GM10266 (cell line): ENCODE results near the gene NKIRAS1.
A peak's percentile ranks its signal among the peaks of the same experiment; 100 is the strongest.
"Not testable (repeated sequence)": the region's sequence is repeated elsewhere in the genome, so short reads cannot be mapped to it uniquely, and the experiment has no call there.

Experiments
- DNase-seq: peaks from one replicate; pipeline ENCODE4 v3.0.0; 2012; ENCODE audit errors: extremely low spot score
- TF ChIP-seq, protein P1 (sequence below): IDR thresholded peaks from 2 replicates; pipeline ENCODE4 v1.5.1; 2012; ENCODE audit warnings: mild to moderate bottlenecking, low read depth; ENCODE audit not compliant: control insufficient read depth, insufficient read depth; ENCODE audit errors: missing control alignments

The NKIRAS1 gene

DNA sequence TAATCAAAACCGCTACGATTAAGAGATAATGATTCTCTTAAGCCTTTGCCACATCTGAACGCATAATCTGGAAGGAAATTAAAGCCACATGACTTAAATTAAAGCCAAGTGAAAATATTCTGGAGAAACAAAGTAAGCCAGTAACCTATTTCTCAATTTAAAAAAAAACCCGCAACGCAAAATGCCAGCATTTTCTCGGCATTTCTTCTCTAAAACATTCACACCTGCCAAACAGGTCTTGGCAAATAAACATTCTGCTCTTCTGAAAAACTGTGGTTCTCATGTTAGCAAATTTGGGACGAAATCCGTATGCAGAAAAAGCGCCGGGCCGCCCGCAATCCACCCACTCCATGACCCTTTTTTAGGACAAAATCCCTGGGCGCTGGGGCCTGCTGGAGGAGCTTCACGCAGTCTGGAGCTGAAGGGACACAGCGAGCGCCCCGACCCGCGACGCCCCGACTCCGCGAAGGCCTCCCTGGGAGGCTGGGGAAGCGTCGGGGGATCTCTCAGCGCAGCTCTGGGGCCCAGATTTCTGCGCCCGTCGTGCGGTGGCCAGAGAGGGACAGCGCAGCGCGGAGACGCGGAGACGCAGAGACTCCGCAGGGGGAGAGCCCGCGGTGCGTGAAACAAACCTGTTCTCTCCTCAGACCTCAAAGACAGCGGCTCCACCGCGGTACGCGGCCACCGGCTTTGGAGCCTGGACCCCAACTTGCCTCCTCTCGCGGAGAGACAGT, 471 bp downstream of the NKIRAS1 start:
- TF ChIP-seq, protein P1, sequence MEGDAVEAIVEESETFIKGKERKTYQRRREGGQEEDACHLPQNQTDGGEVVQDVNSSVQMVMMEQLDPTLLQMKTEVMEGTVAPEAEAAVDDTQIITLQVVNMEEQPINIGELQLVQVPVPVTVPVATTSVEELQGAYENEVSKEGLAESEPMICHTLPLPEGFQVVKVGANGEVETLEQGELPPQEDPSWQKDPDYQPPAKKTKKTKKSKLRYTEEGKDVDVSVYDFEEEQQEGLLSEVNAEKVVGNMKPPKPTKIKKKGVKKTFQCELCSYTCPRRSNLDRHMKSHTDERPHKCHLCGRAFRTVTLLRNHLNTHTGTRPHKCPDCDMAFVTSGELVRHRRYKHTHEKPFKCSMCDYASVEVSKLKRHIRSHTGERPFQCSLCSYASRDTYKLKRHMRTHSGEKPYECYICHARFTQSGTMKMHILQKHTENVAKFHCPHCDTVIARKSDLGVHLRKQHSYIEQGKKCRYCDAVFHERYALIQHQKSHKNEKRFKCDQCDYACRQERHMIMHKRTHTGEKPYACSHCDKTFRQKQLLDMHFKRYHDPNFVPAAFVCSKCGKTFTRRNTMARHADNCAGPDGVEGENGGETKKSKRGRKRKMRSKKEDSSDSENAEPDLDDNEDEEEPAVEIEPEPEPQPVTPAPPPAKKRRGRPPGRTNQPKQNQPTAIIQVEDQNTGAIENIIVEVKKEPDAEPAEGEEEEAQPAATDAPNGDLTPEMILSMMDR: no peak
- DNase-seq: peak; percentile 22

DNA sequence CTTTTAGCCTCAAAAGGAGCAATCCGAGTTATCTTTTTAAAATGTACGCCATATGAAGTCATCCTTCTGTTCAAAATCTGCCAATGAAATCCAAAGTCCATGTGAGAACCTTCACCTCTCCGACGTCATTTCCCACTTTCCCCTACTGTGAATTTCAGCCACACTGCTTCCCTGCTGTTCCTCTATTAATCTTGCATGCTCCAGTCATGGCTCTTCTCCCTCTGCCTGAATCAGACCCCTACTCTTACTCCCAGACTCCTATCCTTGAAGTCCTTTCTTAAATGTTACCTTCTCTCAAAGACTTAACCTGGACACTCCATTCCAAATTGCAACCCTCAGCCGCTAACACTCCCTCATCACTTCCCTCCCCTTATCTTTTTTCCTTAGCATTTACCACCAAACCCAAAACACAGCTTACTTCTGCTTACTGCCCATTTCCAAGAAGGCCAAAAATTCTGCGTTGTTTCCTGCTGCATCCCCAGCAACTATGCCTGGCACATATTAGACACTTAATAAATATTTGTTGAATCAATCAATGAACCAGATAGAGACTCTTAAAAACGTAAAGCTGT, 1.2 kb downstream of the NKIRAS1 start:
- DNase-seq: no peak
- TF ChIP-seq, protein P1: no peak

DNA sequence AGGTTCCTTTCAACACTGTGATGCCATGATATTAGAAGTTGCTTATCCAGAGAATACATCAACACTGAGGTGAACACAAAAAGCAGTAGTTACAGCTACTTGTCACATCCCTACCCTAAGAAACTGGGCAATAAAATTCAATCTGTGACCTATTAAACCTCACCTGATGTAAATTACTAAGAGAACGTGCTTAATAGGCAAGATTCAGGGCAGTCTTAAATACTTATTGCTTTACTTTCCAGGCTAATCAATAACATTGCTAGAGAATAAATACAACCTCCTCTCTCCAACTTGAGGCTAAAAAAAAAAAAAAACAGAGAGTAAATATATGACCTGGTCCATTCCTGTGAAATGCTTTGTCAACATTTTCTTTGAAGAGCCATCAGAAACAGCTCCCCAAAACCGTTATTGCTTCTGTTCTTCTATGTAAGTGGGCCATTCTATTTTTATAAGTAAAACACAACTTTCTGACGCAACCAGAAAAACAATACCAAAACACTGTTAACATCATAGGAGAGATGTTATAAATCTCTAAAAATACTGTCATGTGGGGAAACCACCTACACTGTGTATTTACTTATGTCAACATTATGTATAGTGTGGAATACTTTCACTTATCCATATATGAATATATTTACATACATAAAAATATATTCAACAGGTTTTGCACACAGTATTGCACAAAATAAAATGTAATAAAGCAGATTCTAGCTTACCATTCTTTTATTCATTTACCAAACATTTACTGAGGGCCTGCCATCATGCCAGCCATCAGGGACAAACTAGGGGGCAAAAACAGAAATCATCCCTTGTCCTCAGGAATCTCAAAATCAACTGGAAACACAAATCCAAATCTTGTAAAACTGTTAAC, 2.7 kb downstream of the NKIRAS1 start:
- TF ChIP-seq, protein P1: no peak
- DNase-seq: peak; percentile 28

DNA sequence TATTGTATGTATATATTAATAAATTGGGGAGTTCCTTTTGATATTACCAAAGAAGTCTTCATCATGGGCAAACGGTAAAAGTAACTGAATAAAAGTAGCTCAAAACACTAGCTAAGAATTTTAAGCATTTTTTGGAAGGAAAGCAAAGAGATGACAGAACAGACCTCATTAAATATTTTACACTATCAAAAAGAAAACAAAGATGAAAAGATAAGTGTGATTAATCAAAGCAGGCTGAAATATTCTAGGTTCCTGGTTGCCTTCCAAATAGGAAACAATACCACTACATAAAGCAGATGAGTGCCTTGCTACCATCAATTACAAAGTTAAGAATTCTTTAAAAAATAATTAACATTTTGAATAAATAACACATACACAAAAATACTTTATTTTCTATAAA, 3.6 kb downstream of the NKIRAS1 start:
- TF ChIP-seq, protein P1: no peak
- DNase-seq: no peak

DNA sequence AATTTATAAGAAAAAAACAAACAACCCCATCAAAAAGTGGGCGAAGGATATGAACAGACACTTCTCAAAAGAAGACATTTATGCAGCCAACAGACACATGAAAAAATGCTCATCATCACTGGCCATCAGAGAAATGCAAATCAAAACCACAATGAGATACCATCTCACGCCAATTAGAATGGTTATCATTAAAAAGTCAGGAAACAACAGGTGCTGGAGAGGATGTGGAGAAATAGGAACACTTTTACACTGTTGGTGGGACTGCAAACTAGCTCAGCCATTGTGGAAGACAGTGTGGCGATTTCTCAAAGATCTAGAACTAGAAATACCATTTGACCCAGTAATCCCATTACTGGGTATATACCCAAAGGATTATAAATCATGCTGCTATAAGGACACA, 4.5 kb downstream of the NKIRAS1 start:
- not testable (repeated sequence) for DNase-seq

DNA sequence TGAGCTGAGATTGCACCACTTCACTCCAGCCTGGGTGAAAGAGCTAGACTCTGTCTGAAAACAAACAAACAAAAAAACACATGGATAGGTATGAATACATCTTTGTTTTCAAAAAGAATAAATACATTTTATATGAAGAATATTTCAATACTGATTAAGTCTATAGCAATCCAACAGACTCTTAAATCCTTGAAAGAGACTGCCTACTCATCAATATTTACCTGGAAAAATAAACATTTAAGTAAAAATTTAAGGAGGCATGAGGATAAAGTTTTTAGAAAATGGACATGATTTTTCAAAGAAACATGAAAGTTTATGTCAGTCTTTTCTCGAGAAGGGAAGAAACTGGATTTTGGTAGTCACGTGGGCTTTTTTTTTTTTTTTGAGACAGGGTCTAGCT, 5.4 kb downstream of the NKIRAS1 start:
- DNase-seq: no peak
- TF ChIP-seq, protein P1: no peak

DNA sequence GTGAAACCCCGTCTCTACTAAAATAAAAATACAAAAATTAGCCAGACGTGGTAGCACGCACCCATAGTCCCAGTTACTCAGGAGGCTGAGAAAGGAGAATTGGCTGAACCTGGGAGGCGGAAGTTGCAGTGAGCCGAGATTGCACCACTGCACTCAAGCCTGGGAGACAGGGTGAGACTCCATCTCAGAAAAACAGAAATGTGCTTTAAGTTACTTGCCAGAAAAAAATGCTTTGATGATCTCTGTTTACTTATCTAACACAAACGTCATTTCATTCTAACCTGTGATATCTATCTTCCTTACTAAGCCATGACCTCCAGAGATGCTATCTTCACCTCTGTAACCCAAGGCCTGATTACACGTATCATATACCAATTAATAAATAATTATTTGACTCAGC, 7.4 kb downstream of the NKIRAS1 start:
- DNase-seq: no peak
- TF ChIP-seq, protein P1: no peak
